Fibroblast of lung (primary cell): ENCODE results near the gene LTF. TPM values are rescaled to one million over a fixed set of nuclear protein-coding genes. Genes with fewer than 3 reads are reported as not detected.

Experiments used
- DNase-seq, 2 donors: peaks; one replicate each; pipeline versions ENCODE4 v3.0.0 to v3.0.0-alpha.2; 2010; ENCODE audit warnings: low read depth in 2 of 2
- H2AFZ ChIP-seq: 2 replicates; pipeline ENCODE4 v1.5.1; 2012; ENCODE audit warnings: low read length, control low read depth, inconsistent platforms
- H3K27ac ChIP-seq: 2 replicates; pipeline ENCODE4 v1.5.1; 2011; ENCODE audit warnings: low read length, control low read depth; ENCODE audit not compliant: insufficient read depth
- H3K27me3 ChIP-seq: 2 replicates; pipeline ENCODE4 v1.5.1; 2011; ENCODE audit warnings: mild to moderate bottlenecking, low read length; ENCODE audit not compliant: control insufficient read depth, insufficient read depth
- H3K36me3 ChIP-seq: 2 replicates; pipeline ENCODE4 v1.5.1; 2011; ENCODE audit warnings: low read length; ENCODE audit not compliant: control insufficient read depth, insufficient read depth
- H3K4me1 ChIP-seq: 2 replicates; pipeline ENCODE4 v1.5.1; 2011; ENCODE audit warnings: low read length; ENCODE audit not compliant: control insufficient read depth, insufficient read depth; ENCODE audit errors: extremely low read depth
- H3K4me2 ChIP-seq: 2 replicates; pipeline ENCODE4 v1.5.1; 2011; ENCODE audit warnings: low read length, control low read depth; ENCODE audit not compliant: insufficient read depth; ENCODE audit errors: extremely low read depth
- H3K4me3 ChIP-seq, 4 experiments: fragments of 200-600 bp in 1 of 4; sonication (generic) in 1 of 4; replicated peaks in 1 of 4; 2 replicates each; pipeline ENCODE4 v1.5.1; 2011 to 2016; ENCODE audit warnings: low read length in 4 of 4, low read depth in 3 of 4, mild to moderate bottlenecking in 3 of 4, control low read depth in 2 of 4, inconsistent platforms in 1 of 4, mixed read lengths in 1 of 4; ENCODE audit not compliant: insufficient read depth in 1 of 4; ENCODE audit errors: control extremely low read depth in 1 of 4
- H3K79me2 ChIP-seq: 2 replicates; pipeline ENCODE4 v1.5.1; 2012; ENCODE audit warnings: mild to moderate bottlenecking, low read length, inconsistent platforms; ENCODE audit not compliant: control insufficient read depth, insufficient read depth
- H3K9ac ChIP-seq: 2 replicates; pipeline ENCODE4 v1.5.1; 2011; ENCODE audit warnings: mild to moderate bottlenecking, low read length, control low read depth; ENCODE audit not compliant: insufficient read depth
- H3K9me3 ChIP-seq: 2 replicates; pipeline ENCODE4 v1.5.1; 2012; ENCODE audit warnings: low read depth, low read length; ENCODE audit not compliant: control insufficient read depth, insufficient read depth
- H4K20me1 ChIP-seq: 2 replicates; pipeline ENCODE4 v1.5.1; 2011; ENCODE audit warnings: low read length; ENCODE audit not compliant: control insufficient read depth, insufficient read depth; ENCODE audit errors: extremely low read depth
- CTCF ChIP-seq, 2 donors: IDR thresholded peaks in 1 of 2; conservative IDR thresholded peaks in 1 of 2; 1 replicate in 1 of 2; 2 replicates in 1 of 2; pipeline ENCODE4 v1.5.1; 2011 to 2012; ENCODE audit warnings: low read length in 2 of 2, control low read depth in 1 of 2, inconsistent platforms in 1 of 2, low read depth in 1 of 2, mild to moderate bottlenecking in 1 of 2
- EZH2 ChIP-seq: IDR thresholded peaks from 2 replicates; pipeline ENCODE4 v1.5.1; 2012; ENCODE audit warnings: low read length, control low read depth, mild to moderate bottlenecking; ENCODE audit errors: missing control alignments
- polyA plus RNA-seq, 2 donors: library from polyadenylated mRNA; depleted of rRNA in 1 of 2; stranded (reverse) in 1 of 2; unstranded in 1 of 2; fragments of >200 nt; gene quantifications; 2 replicates each; pipeline ENCODE4 v1.2.1, GENCODE V29; 2011 to 2012; ENCODE audit warnings: missing spikeins in 1 of 2
- total RNA-seq: library from RNA; depleted of rRNA; stranded (reverse); fragments of >200 nt; gene quantifications from 2 replicates; pipeline ENCODE4 v1.2.1, GENCODE V29; 2014

Gene LTF
- total and polyA plus RNA-seq, 2 donors (not counting 1 experiment from before 2014, with no cell fraction given), result not detected

- Histone ChIP-seq H3K4me1 (no peaks in the 10 kb centered on the region), H3K9ac (no peak overlapping the region), H4K20me1 (no peaks in the 10 kb centered on the region), H3K36me3 (no peaks in the 10 kb centered on the region), H3K4me2 (no peak overlapping the region), H3K27ac (no peak overlapping the region), H2AFZ (no peak overlapping the region), H3K27me3 (no peaks in the 10 kb centered on the region), H3K79me2 (no peaks in the 10 kb centered on the region), H3K4me3 (no peak overlapping the region), H3K9me3 (no peaks in the 10 kb centered on the region)
- no peak for DNase-seq
- TF ChIP-seq CTCF (conservative IDR thresholded peaks at IDR 0.05 in 1 of 2, IDR thresholded peaks at IDR 0.05 in 1 of 2; ENCODE audit: low read depth in 1 of 2, low read length in 2 of 2), result no peak
- TF ChIP-seq EZH2, result no peak
Observed at GRCh38 chr3:46483825-46484224, 19.1 kb upstream of the LTF start.

- no peak overlapping the region for H3K4me2 ChIP-seq
- H3K9me3 ChIP-seq, result no peaks in the 10 kb centered on the region
- H4K20me1 ChIP-seq, result no peaks in the 10 kb centered on the region
- H3K79me2 ChIP-seq, result no peaks in the 10 kb centered on the region
- no peak overlapping the region for H3K27ac ChIP-seq
- H3K4me3 ChIP-seq, result no peak overlapping the region
- no peaks in the 10 kb centered on the region for H3K36me3 ChIP-seq
- no peak overlapping the region for H3K9ac ChIP-seq
- peaks cover 3% of the 10 kb centered on the region for H3K27me3 ChIP-seq
- no peaks in the 10 kb centered on the region for H3K4me1 ChIP-seq
- DNase-seq, result peak; percentile 31 to 91
- H2AFZ ChIP-seq, result no peak overlapping the region
- TF ChIP-seq EZH2 (no peak), CTCF (conservative IDR thresholded peaks at IDR 0.05 in 1 of 2, IDR thresholded peaks at IDR 0.05 in 1 of 2; ENCODE audit: low read depth in 1 of 2, low read length in 2 of 2) (no peak)
Observed at GRCh38 chr3:46482632-46483350, 18.1 kb upstream of the LTF start.

GRCh38 chr3:46481636-46482035 lies 16.9 kb upstream of the LTF start:
- Histone ChIP-seq H3K9ac (no peak overlapping the region), H4K20me1 (no peaks in the 10 kb centered on the region), H3K27ac (no peak overlapping the region), H3K4me3 (no peak overlapping the region), H3K27me3 (peaks cover 5% of the 10 kb centered on the region), H2AFZ (no peak overlapping the region), H3K36me3 (no peaks in the 10 kb centered on the region), H3K4me2 (no peak overlapping the region), H3K9me3 (no peaks in the 10 kb centered on the region), H3K4me1 (no peaks in the 10 kb centered on the region), H3K79me2 (no peaks in the 10 kb centered on the region)
- DNase-seq, result peak in 1 of 2 donors; percentile 28
- TF ChIP-seq CTCF (conservative IDR thresholded peaks at IDR 0.05 in 1 of 2, IDR thresholded peaks at IDR 0.05 in 1 of 2; ENCODE audit: low read depth in 1 of 2, low read length in 2 of 2), result no peak
